Measurements from ENCODE around the gene ZSWIM7.
"Not testable (repeated sequence)": the region's sequence is repeated elsewhere in the genome, so short reads cannot be mapped to it uniquely, and the experiment has no call there.

ZSWIM7 gene

DNA sequence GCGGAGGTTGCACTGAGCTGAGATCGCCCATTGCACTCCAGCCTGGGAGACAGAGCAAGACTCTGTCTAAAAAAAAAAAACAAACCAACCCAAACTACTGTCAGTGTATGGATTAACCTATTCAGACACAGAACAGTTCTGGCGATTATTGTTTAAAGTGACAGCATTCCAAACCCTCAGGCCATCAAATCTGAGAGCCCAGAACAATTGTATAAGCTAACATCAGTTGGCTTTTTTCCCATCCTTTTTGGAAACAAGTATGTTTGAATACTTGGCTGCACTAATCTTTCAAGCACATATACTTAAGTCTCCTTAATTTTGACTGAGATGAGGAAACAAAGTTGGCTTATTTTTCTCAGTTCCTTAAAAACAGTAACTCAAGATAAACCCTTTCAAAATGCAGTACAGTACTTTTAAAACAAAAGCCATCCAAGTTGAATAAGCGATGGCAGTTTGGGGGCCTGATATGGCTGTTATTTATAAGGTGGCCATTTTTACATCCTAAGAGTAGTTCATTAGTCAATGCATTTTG lies 1.4 kb downstream of the ZSWIM7 start:
- DNase-seq, result no peak

DNA sequence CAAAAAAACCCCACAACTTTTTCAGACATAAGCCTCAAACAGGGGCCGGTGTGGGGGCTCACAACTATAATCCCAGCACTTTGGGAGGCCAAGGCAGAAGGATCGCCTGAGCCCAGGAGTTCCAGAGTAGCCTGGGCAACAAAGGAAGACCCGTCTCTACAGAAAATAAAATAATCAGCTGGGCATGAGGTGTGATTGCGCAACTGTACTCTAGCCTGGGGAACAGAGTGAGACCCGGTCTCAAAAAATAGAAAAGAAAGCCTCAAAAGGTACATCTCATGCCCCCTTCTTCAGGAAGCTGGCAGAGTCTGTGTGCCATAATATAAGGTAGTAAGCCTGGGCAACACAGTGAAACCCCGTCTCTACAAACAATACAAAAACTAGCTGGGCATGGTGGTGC lies 3.2 kb downstream of the ZSWIM7 start:
- no peak for DNase-seq

DNA sequence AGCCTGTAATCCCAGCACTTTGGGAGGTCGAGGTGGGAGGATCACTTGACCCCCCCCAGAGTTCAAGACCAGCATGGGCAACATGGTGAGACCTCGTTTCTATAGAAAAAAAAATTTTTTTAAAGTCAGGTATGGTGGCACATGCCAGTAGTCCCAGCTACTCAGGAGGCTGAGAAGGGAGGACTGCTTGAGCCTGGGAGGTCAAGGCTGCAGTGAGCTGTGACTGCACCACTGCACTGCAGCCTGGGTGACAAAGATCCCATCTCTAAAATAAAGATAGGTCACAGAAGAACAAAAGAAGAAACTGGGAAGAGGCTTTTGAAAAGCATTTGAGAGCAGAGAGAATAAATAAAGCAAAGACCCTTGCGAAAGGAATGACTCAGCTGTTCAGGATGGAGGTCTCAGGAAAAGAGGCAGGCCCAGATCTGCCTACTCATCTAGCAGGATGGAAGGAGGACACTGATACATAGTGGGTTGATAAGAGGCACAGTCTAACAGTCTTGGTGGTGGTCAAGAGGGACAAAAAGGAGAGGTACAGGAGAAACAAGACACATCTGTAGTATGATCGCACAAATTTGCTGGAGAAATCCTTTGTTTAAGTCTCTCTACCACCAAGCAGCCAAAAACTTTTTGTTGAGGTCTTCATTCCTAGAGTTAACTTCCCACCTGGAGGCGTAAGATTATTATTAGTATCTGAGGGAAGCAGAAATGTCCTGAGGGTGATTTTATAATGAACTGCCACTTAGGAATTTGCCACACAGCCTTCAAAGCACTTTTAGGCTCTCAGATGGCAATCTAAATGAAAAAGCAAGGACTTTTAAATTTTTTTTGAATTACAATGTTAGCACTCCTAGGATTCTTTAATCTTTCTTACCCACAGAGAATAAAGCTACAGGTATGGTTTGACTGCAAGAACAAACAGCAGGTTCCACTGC lies 17.6 kb downstream of the ZSWIM7 start:
- DNase-seq, result no peak

DNA sequence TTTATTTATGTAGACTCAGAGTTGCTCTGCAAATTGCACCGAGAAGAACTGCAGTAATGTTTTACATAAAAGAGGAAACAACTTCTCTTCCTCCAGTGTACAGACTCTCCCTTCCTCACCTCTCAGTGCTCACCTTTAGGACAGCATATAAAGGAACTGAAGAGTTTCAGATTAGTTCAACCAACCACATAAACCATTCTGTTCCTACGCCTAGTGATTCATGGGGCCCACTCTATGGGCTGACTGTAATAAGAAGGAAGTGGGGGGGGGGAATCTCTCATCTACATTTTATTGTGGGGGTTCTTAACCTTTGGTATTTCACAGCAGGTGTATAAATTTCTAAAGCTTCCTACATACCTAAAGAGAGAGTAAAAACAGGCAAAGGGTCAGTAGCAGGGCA lies 18.3 kb downstream of the ZSWIM7 start:
- no peak for DNase-seq

DNA sequence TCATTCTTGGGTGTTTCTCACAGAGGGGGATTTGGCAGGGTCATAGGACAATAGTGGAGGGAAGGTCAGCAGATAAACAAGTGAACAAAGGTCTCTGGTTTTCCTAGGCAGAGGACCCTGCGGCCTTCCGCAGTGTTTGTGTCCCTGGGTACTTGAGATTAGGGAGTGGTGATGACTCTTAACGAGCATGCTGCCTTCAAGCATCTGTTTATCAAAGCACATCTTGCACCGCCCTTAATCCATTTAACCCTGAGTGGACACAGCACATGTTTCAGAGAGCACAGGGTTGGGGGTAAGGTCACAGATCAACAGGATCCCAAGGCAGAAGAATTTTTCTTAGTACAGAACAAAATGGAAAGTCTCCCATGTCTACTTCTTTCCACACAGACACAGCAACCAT lies 20.5 kb downstream of the ZSWIM7 start:
- not testable (repeated sequence) for DNase-seq

DNA sequence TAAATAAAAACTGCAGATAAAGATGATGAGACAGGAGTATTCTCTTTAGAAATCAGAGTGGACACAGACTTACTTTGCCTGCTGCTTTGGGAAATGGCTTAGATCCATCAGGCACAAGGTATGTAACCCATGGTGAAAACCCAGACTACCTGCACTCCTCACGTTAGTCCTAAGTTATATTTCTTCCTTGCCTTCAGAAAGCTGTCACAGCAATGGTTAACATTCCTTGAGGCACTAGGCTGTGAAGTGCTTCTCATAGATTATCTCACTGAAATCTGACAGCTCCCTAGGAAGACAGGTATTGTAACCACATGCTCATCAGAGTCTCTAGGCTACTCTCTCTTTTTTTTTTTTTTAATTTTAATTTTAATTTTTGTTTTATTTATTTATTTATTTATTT lies 20.9 kb downstream of the ZSWIM7 start:
- no peak for DNase-seq

DNA sequence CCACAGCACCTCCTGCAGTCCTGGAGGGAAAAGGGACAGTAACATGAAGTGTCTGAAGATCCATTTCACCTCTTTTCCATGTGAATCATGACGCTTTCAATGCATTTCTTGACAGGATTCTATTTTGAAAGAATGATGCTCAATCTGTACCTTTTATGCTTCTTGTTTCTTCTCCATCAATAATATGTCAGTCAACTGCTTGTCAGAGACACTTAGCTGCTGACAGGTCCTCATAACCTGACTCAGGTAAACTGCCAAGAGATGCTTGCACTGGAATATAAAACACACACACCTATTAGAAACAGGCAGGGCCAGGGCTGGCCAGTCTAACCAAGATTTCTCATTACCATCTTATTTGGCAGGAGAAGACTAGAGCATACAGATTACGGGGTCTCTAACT lies 21.6 kb downstream of the ZSWIM7 start:
- no peak for DNase-seq

DNA sequence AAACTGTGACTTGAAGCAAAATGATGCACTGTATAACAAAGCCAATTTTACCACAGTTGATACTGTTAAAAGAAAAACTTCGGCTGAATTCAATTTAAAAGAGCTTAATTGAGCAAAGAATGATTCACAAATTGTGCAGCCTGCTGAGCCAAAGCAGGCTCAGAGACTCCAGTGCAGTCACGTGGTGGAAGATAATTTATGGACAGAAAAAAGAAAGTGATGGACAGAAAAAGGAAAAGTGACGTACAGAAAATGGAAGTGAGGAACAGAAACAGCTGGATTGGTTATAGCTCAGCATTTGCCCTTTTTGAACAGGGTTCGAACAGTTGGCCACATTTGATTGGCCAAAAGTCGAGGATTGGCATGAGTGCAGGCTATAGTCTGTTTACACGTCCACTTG lies 25.7 kb downstream of the ZSWIM7 start:
- DNase-seq, result no peak

DNA sequence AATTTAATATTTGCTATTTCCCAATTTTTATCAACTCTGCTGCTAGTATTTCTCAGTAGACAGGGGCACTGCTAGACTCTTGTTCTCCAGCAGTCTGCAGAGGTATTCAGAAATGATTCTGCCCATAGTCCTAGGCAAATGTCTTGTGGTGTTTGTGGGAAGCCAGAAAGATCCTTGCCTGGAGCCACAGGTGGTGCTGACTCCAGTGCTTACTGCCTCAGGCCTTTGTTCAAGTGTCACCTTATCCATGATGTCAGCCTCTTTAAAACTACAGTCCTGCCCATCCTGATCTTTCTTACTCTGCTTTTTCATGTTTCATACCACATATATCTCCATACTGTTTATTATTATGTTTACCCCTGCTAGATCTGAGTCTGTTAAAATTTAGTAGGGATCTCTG lies 26.5 kb downstream of the ZSWIM7 start:
- DNase-seq, result no peak

DNA sequence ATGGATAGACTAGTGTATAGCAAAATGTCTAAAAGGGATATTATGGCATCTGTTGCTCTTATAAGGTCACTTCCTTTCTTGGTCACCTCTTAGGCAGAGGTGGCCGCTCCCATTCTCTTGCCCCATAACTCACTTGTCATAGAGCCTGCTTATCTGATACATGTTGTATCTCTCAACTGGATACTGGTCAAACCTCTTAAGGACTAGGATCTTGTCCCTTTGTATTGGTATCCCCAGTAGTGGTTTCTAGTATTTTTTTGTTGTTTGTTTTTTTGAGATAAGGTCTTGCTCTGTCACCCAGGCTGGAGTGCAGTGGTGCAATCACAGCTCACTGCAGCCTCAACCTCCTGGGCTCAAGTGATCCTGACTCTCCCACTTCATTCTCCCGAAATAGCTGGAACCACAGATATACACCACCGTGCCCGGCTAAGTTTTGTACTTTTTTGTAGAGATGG lies 27.0 kb downstream of the ZSWIM7 start:
- no peak for DNase-seq

DNA sequence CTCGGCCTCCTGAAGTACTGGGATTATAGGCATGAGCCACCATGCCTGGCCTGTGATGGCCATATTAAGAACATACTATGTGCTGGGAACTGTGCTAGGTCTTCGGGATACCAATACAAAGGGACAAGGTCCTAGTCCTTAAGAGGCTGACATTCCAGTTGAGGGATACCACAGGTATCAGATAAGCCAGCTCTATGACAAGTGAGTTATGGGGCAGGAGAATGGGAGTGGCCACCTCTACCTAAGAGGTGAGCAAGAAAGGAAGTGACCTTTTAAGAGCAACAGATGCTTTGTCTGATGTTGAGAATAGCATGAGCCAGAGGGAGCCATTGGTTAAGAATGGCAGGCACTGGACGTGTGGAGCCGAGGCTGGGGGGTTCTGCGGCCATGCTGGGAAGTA lies 27.6 kb downstream of the ZSWIM7 start:
- no peak for DNase-seq

DNA sequence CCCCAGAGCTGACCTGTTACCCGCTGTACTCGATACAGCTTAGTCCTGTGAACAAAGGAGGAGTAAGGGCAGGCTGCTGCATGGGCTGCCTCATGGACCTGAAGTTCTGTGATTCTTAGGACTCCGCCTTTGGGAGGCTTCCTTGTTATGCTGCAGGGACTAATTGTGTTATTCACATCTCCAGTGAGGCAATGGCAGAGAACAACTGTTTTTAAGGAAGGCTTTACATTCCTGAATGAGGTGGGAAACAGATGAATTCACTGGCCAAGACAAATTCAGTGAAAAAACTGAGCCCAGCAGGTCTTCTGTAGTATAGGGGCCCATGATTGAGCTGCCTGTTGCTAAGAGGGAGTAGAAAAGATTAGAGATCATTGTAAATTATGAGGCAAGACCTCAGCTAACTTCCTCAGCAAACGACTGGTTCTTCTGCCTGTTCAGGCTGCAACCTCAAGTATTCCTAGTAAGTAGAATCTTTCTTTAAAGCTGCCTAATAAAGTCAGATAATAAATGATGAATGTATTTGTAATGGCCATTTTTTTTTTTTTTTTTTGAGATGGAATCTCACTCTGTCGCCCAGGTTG lies 28.3 kb downstream of the ZSWIM7 start:
- DNase-seq, result no peak

DNA sequence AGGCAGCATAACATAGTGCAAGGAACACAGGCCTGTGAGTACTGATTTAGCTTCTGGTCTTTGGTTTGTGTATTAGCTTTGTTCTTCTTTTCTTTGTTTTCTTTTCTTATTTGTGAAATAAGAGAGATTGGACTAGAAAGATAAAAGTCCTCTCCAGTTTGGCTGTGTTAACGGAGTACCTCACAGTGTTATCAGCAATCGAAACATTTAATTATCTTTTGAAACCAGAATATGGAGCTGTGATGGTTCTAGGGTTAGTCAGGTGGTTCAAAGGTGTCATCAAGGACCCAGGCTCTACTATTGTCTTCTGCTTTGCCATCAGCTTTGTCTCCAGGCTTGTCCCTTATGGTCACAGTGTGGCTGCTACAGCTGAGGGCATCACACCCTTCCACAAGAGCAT lies 29.0 kb downstream of the ZSWIM7 start:
- no peak for DNase-seq

DNA sequence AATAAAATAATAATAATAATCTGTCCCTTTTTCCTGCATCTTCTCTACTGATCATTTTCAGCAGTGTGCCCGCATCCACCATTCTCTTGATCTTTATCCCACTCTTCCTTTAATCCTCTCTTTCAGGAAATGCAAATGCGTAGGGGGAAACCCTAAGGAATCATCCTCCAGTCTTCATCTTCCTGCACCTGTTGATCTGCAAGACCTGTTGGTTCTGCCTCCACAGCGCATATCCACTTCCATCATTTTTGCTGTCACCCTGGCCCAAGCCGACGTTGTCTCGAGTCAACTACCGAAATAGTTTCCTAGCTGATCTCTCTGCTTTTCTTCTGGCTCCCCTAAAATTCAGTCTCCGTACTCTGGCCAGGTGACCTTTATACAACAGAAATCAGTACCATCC lies 30.0 kb downstream of the ZSWIM7 start:
- DNase-seq, result no peak

DNA sequence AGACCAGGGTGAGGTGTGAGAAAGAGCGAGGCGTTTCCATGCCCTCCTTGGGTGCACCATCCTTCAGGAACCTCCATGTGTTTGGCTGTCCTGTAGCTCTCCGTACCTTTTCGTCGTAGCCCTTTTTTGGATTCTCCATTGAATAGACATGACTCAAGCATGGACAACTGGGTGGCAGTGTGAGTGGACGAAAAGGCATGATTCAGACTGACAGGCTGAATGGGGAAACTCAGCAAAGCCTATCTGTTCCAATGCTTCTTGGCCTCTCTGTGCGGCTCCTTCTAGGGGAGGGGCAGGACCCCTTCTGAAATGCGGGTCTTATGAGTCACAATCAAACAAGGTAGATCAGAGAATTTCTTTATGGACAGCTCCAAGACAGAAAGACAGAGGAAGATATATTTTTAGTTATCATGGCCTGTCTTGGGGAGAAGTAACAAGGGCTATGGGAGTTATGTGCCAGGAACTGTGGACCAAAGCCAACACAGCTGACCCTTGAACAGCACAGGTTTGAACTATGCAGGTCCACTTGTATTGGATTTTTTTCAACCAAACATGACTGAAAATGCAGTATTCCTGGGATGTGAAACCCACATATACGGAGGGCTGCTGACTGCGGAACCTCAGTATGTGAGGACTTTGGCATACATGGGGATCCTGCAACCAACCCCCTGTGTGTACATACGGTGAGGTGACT lies 31.7 kb downstream of the ZSWIM7 start:
- no peak for DNase-seq

DNA sequence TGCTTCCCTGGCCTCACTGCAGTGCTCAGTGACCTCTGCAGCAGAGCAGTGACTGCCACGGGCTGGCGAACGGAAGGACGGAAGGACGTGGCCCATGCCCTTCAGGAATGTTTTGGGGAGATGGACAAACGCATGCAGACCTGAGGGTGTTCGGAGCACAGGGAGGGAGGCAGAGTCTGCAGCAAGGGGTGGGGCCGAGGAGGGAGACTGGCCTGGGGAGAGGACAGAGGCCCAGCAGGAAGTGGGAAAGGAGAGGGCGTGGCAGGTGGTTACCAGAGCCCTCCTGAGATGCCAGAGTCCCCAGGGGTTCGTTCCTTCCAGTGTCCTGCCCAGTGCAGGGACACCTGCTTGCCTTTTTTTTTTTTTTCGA lies 32.6 kb downstream of the ZSWIM7 start:
- DNase-seq, result no peak

DNA sequence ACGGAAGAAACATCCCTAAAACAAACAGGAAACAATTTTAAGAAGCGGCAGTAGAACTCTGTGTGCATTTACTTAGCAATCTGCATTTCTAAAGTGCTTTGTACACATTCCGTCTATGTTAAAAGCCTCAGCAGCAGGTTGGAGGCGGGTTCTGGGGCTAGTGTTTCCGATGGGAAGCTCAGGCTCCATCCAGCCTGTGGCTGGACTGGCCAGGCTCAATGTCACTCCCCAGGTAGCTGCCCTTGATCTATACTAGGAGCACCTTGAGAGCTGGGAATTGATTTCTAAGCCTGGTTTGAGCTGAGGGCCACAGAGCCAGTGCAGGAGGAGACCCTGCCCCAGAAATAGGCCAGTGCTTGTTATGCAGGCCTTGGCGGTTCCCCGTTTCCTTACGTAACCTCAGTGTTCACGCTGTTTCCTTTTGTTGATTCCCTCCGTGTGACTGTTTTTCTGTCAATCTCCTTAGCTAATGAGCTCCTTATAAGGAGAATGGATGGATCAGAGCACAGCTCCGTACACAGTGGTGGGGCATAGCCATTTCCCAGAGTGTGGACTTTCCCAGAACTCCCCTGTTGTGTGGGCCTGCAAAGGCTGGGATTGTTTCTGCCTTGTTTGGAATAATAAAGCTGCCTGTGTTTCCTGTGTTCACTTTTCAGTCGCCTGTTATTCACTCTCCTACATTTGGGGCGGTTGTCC lies 33.2 kb downstream of the ZSWIM7 start:
- peak; percentile 35 for DNase-seq

DNA sequence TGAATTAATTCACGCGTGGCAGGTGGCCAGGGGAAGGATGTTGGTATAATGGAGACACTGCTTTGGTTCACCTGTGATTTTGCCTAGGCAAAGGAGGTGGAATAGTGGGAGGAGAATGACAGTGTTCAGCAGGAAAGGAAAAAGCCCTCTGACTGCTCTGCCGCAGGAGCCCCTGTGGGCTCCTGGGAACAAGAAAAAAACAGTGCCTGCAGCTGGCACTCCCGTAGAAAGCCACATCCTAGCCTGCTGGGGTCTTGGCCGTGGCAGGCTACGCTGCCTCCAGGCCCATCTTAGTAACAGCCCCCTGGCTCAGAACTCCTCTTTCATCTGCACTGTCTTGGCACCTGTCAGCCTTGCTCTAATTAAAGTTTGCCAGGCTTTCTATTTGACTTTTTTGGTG lies 34.0 kb downstream of the ZSWIM7 start:
- DNase-seq, result no peak

DNA sequence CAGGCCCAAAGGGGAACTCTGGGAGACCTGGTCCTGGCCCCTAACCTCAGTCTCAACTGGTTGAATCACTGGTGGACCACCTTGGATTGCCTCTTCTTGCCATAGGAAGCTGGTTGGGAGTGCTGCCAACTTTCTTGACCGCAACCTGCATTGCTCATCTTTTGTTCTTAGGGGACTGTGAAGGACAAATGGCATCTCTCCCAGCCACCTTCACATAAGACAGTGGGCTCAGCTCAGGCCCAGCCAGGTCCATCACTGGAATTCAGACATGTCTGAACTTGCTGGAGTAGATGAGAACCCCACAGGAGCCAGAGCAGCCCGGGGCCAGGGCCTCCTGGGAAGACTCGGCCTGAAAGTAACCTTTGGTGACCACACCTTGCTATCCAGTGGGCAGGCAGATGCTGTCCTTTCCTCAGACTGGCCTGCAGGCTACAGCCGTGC lies 35.8 kb downstream of the ZSWIM7 start:
- no peak for DNase-seq

DNA sequence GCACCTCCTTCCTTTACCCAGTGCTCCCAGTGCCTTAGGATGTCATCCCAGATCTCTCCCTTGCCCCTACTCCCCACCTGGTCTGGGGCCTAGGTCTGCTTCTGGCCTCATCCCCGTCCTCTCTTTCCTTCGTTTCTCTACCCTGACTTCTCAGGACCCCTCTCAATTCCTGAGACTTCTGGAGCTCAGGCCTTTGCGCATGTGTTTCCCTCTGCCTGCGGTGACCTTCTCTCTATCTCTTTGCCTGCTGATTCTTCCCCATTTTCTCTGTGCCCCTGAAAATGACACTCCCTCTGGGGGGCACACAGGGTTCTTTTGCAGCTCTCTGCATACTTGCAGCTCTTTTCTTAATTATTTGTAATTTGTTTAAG lies 41.0 kb downstream of the ZSWIM7 start:
- DNase-seq, result no peak

DNA sequence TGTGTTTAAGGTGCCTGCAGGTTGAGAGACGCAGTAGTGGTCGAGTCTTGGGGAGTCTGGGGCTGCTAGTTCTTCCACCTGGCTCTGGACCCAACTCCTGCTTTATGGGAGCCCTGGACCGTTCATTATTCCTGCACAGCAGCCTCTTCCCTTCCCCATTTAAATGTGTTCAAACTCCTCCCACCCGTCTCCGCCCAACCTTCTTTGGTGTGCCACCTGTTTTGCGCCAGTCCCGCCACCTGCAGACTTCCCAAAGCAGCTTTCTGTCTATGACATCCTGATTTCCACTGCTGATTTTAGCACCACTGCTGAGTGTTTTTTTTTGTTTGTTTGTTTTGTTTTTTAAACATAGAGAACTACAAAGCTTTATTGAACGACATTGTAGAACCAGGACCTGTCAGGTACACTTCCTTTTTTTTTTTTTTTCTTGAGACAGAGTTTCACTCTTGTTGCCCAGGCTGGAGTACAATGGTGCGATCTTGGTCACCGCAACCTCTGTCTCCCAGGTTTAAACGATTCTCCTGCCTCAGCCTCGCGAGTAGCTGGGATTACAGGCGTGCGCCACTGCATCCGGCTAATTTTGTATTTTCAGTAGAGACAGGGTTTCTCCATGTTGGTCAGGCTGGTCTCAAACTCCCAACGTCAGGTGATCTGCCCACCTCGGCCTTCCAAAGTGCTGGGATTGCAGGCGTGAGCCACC lies 41.7 kb downstream of the ZSWIM7 start:
- DNase-seq, result no peak

DNA sequence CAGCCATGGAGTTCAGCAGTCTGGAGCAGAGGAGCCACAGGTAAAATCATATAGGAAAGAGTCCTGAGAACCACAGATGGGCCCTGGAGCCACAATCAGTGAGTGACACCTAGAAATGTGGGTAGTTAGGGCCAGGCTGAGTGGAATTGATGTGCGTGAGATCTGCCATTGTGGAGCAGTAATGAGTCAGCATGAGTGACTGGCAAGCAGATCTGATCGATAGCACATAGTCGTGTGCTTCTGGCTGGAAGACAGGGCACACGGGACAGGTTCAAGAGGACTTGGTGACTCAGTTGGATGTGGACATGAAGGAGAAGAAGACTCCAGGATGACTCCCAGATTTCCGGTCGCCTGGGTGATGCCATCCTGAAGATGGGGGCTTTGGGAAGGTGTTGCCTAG lies 42.3 kb downstream of the ZSWIM7 start:
- no peak for DNase-seq

All from DMS79 (cell line).